HepG2 (cell line): Measurements from ENCODE around the gene ADH4. TPM values are rescaled to one million over a fixed set of nuclear protein-coding genes. Genes with fewer than 3 reads are reported as not detected.

Experiments
- ARNT2 ChIP-seq: sonication (generic); formaldehyde crosslinking; IDR thresholded peaks from 2 replicates; pipeline ENCODE4 v1.8.0; 2022; ENCODE audit warnings: mild to moderate bottlenecking, low read depth, missing genetic modification reagents, moderate library complexity
- ATF7-NPFF ChIP-seq: sonication (generic); formaldehyde crosslinking; IDR thresholded peaks from 2 replicates; pipeline ENCODE4 v1.8.1; 2023; ENCODE audit warnings: mild to moderate bottlenecking, low read depth, missing genetic modification reagents, moderate library complexity
- LCORL ChIP-seq, 2 experiments: fragments of 450-650 bp in 1 of 2; sonication (generic) in 1 of 2; formaldehyde crosslinking in 1 of 2; IDR thresholded peaks; 2 replicates each; pipeline versions ENCODE4 v1.5.0 to v1.6.1; 2017 to 2020; ENCODE audit warnings: antibody characterized with exemption in 1 of 2, missing genetic modification reagents in 1 of 2
- MEF2D ChIP-seq: sonication (generic); formaldehyde crosslinking; IDR thresholded peaks from 2 replicates; pipeline ENCODE4 v1.5.1; 2020; ENCODE audit warnings: mild to moderate bottlenecking, missing genetic modification reagents
- MIER2 ChIP-seq: IDR thresholded peaks from 2 replicates; pipeline ENCODE4 v1.6.1; 2016; ENCODE audit warnings: missing biosample characterization, missing genetic modification reagents
- SP140L ChIP-seq: sonication (generic); formaldehyde crosslinking; IDR thresholded peaks from 2 replicates; pipeline ENCODE4 v1.4.0; 2020; ENCODE audit warnings: missing genetic modification reagents, borderline replicate concordance
- SUZ12 ChIP-seq: fragments of 150-350 bp; IDR thresholded peaks from 2 replicates; pipeline ENCODE4 v1.6.1; 2014; ENCODE audit warnings: low read depth, low read length
- ZFYVE20 ChIP-seq: sonication (generic); formaldehyde crosslinking; IDR thresholded peaks from 2 replicates; pipeline ENCODE4 v1.8.0; 2023; ENCODE audit warnings: low read depth, mild to moderate bottlenecking, moderate library complexity, missing genetic modification reagents, borderline replicate concordance
- ZMYM2 ChIP-seq: sonication (generic); formaldehyde crosslinking; IDR thresholded peaks from 2 replicates; pipeline ENCODE4 v1.8.0; 2022; ENCODE audit warnings: mild to moderate bottlenecking, missing genetic modification reagents
- ZNF10 ChIP-seq: sonication (generic); formaldehyde crosslinking; IDR thresholded peaks from 2 replicates; pipeline ENCODE4 v1.4.0; 2020; ENCODE audit warnings: mild to moderate bottlenecking, low read depth, missing genetic modification reagents, borderline replicate concordance
- ZNF501 ChIP-seq: sonication (generic); formaldehyde crosslinking; IDR thresholded peaks from 2 replicates; pipeline ENCODE4 v1.5.1; 2020; ENCODE audit warnings: mild to moderate bottlenecking, moderate library complexity, missing genetic modification reagents
- polyA plus RNA-seq, 8 experiments: library from polyadenylated mRNA; depleted of rRNA in 3 of 8; stranded (reverse) in 7 of 8; unstranded in 1 of 8; fragments of >200 nt; fragmentation: Illumina TruSeq in 4 of 8; extraction: Trizol in 4 of 8; gene quantifications; 2 replicates each; pipeline versions ENCODE4 v1.2.1 to v1.2.3, GENCODE V29; 2011 to 2016; ENCODE audit warnings: low read depth in 4 of 8, missing spikeins in 1 of 8, mixed read lengths in 1 of 8; ENCODE audit not compliant: insufficient read depth in 1 of 8
- total RNA-seq, 5 experiments: library from RNA; depleted of rRNA; stranded (reverse); fragments of >200 nt; fragmentation: Illumina TruSeq; extraction: Trizol; gene quantifications; 2 replicates each; pipeline ENCODE4 v1.2.3, GENCODE V29; 2016; ENCODE audit warnings: low read depth in 1 of 5
- TF ChIP-seq, protein P1 (sequence below): IDR thresholded peaks from 2 replicates; pipeline ENCODE4 v1.6.1; 2016
- TF ChIP-seq, protein P2 (sequence below): sonication (generic); formaldehyde crosslinking; IDR thresholded peaks from 2 replicates; pipeline ENCODE4 v1.8.1; 2023; ENCODE audit warnings: missing genetic modification reagents, inconsistent platforms, borderline replicate concordance
- TF ChIP-seq, protein P3 (sequence below): sonication (generic); formaldehyde crosslinking; IDR thresholded peaks from 2 replicates; pipeline ENCODE4 v1.5.1; 2020; ENCODE audit warnings: missing genetic modification reagents, mild to moderate bottlenecking, borderline replicate concordance
- TF ChIP-seq, protein P4 (sequence below): sonication (generic); formaldehyde crosslinking; IDR thresholded peaks from 2 replicates; pipeline ENCODE4 v1.5.1; 2020; ENCODE audit warnings: mild to moderate bottlenecking, missing genetic modification reagents, borderline replicate concordance
- TF ChIP-seq, protein P5 (sequence below): sonication (generic); formaldehyde crosslinking; conservative IDR thresholded peaks from 2 replicates; pipeline ENCODE4 v1.4.0; 2020; ENCODE audit warnings: missing genetic modification reagents
- TF ChIP-seq, protein P6 (sequence below): IDR thresholded peaks from 2 replicates; pipeline ENCODE4 v1.6.1; 2016; ENCODE audit warnings: missing genetic modification reagents, missing compliant biosample characterization

The ADH4 gene
- total and polyA plus RNA-seq, 2 of the 13 experiments (the other 11 are each of a cell fraction or from before 2014, with no cell fraction given): 24.3 to 31.1 TPM

DNA sequence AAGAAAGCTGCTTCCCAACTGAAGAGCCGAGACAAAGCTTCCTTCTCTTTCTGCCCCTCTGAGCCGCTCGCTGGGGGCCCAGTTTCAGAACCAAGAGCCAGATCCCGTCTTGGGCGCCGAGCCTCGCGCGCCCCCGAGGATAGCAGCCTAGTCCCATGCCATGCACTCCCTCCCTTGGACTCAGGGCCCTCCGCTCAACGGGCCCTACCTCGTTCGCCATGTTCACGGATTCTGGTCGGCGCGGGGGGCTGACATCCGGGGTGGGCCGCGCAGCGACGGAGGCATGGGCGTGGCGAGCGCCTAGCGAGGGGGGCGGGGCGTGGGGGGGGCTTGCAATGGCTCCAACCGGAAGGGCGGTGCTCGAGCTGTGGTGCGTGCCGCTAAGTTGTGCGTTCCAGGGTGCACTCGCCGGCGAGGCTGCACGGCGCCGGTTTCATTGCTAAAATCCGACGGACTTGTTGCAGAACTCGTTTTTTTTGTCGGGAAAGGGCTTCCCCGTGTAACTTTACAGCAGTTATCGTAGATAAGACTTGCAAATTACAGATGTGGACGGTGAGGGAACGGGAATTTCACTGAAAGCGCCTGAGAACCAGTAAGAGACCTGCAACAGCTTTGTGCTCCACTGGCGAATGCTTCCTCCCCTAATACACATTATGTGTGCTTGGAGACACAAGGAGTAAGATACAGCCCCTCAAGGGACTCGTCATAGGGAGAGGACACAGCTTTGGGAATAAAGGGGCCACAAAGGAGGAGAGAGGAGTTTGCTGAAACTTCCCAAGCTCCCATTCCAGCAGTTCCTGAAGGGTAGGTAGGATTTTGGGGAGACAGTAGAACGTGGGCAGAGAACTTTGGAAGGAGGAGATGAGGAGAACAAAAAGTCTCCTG is 55.4 kb downstream of the ADH4 start, which contains the start of gene ADH5 (continued):
- TF ChIP-seq, protein P1, sequence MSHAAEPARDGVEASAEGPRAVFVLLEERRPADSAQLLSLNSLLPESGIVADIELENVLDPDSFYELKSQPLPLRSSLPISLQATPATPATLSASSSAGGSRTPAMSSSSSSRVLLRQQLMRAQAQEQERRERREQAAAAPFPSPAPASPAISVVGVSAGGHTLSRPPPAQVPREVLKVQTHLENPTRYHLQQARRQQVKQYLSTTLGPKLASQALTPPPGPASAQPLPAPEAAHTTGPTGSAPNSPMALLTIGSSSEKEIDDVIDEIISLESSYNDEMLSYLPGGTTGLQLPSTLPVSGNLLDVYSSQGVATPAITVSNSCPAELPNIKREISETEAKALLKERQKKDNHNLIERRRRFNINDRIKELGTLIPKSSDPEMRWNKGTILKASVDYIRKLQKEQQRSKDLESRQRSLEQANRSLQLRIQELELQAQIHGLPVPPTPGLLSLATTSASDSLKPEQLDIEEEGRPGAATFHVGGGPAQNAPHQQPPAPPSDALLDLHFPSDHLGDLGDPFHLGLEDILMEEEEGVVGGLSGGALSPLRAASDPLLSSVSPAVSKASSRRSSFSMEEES (CRISPR knock-in tag): peak; percentile 24; the same call in 1 of the 2 replicates
- no peak for TF ChIP-seq SUZ12
- TF ChIP-seq, protein P2, sequence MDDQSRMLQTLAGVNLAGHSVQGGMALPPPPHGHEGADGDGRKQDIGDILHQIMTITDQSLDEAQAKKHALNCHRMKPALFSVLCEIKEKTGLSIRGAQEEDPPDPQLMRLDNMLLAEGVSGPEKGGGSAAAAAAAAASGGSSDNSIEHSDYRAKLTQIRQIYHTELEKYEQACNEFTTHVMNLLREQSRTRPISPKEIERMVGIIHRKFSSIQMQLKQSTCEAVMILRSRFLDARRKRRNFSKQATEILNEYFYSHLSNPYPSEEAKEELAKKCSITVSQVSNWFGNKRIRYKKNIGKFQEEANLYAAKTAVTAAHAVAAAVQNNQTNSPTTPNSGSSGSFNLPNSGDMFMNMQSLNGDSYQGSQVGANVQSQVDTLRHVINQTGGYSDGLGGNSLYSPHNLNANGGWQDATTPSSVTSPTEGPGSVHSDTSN (CRISPR knock-in tag): peak; percentile 83; the same call in 1 of the 2 replicates
- TF ChIP-seq, protein P3, sequence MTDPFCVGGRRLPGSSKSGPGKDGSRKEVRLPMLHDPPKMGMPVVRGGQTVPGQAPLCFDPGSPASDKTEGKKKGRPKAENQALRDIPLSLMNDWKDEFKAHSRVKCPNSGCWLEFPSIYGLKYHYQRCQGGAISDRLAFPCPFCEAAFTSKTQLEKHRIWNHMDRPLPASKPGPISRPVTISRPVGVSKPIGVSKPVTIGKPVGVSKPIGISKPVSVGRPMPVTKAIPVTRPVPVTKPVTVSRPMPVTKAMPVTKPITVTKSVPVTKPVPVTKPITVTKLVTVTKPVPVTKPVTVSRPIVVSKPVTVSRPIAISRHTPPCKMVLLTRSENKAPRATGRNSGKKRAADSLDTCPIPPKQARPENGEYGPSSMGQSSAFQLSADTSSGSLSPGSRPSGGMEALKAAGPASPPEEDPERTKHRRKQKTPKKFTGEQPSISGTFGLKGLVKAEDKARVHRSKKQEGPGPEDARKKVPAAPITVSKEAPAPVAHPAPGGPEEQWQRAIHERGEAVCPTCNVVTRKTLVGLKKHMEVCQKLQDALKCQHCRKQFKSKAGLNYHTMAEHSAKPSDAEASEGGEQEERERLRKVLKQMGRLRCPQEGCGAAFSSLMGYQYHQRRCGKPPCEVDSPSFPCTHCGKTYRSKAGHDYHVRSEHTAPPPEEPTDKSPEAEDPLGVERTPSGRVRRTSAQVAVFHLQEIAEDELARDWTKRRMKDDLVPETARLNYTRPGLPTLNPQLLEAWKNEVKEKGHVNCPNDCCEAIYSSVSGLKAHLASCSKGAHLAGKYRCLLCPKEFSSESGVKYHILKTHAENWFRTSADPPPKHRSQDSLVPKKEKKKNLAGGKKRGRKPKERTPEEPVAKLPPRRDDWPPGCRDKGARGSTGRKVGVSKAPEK (CRISPR knock-in tag): no peak
- no peak for TF ChIP-seq ZNF10 (CRISPR knock-in tag)
- TF ChIP-seq SP140L (CRISPR knock-in tag): no peak; the same call in 1 of the 2 replicates
- TF ChIP-seq, protein P4, sequence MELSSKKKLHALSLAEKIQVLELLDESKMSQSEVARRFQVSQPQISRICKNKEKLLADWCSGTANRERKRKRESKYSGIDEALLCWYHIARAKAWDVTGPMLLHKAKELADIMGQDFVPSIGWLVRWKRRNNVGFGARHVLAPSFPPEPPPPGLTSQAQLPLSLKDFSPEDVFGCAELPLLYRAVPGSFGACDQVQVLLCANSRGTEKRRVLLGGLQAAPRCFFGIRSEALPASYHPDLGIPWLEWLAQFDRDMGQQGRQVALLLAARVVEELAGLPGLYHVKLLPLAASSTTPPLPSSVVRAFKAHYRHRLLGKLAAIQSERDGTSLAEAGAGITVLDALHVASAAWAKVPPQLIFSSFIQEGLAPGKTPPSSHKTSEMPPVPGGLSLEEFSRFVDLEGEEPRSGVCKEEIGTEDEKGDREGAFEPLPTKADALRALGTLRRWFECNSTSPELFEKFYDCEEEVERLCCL: no peak; the same call in 1 of the 2 replicates
- no peak for TF ChIP-seq LCORL (IDR thresholded peaks at IDR 0.05)
- TF ChIP-seq LCORL (CRISPR knock-in tag; IDR thresholded peaks at IDR 0.05): peak; percentile 32; the same call in 1 of the 2 replicates
- TF ChIP-seq, protein P5, sequence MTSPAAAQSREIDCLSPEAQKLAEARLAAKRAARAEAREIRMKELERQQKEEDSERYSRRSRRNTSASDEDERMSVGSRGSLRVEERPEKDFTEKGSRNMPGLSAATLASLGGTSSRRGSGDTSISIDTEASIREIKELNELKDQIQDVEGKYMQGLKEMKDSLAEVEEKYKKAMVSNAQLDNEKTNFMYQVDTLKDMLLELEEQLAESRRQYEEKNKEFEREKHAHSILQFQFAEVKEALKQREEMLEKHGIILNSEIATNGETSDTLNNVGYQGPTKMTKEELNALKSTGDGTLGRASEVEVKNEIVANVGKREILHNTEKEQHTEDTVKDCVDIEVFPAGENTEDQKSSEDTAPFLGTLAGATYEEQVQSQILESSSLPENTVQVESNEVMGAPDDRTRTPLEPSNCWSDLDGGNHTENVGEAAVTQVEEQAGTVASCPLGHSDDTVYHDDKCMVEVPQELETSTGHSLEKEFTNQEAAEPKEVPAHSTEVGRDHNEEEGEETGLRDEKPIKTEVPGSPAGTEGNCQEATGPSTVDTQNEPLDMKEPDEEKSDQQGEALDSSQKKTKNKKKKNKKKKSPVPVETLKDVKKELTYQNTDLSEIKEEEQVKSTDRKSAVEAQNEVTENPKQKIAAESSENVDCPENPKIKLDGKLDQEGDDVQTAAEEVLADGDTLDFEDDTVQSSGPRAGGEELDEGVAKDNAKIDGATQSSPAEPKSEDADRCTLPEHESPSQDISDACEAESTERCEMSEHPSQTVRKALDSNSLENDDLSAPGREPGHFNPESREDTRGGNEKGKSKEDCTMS (CRISPR knock-in tag): no peak
- no peak; the same call in 1 of the 2 replicates for TF ChIP-seq ZMYM2 (CRISPR knock-in tag)
- TF ChIP-seq ATF7-NPFF (CRISPR knock-in tag): peak; percentile 51
- 0 out of 2 replicates have a peak, but pooled peaks have one; percentile 68 for TF ChIP-seq ARNT2 (CRISPR knock-in tag)
- no peak for TF ChIP-seq ZFYVE20 (CRISPR knock-in tag)
- 0 out of 2 replicates have a peak, but pooled peaks have one; percentile 45 for TF ChIP-seq MEF2D (CRISPR knock-in tag)
- TF ChIP-seq MIER2 (CRISPR knock-in tag): no peak
- TF ChIP-seq, protein P6, sequence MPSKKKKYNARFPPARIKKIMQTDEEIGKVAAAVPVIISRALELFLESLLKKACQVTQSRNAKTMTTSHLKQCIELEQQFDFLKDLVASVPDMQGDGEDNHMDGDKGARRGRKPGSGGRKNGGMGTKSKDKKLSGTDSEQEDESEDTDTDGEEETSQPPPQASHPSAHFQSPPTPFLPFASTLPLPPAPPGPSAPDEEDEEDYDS (CRISPR knock-in tag): peak; percentile 90
- TF ChIP-seq ZNF501 (CRISPR knock-in tag): peak; percentile 42; the same call in 1 of the 2 replicates
